Esophagus mucosa (tissue), 1 donor: ENCODE measurements around the gene PLEK2. TPM values are rescaled to one million over a fixed set of nuclear protein-coding genes. Genes with fewer than 3 reads are reported as not detected.
A peak's percentile ranks its signal among the peaks of the same experiment; 100 is the strongest.
"Not testable (repeated sequence)": the region's sequence is repeated elsewhere in the genome, so short reads cannot be mapped to it uniquely, and the experiment has no call there.

Experiments
- ATAC-seq: fragments of 200-7000 bp; cut with Tn5 transposase; one replicate; pipeline ENCODE4 v1.9.1; 2020
- total RNA-seq: library from RNA; stranded (reverse); gene quantifications from one replicate; pipeline ENCODE4 v1.2.4, GENCODE V29; 2023
- donor health status: DM: yes; HTN: yes; CAD: no.

The PLEK2 gene
- total RNA-seq, 1 donor from 2014 or later, result 24.5 TPM

GRCh38 chr14:67428501-67429031 is 16.6 kb upstream of the PLEK2 start:
- peak; percentile 56 for ATAC-seq

GRCh38 chr14:67426983-67427606 is 15.1 kb upstream of the PLEK2 start:
- peak; percentile 84 for ATAC-seq

GRCh38 chr14:67426161-67426560 is 14.2 kb upstream of the PLEK2 start:
- no peak for ATAC-seq

GRCh38 chr14:67425608-67426007 is 13.6 kb upstream of the PLEK2 start:
- ATAC-seq, result no peak

GRCh38 chr14:67424539-67424938 is 12.6 kb upstream of the PLEK2 start:
- no peak for ATAC-seq

GRCh38 chr14:67423424-67423823 is 11.5 kb upstream of the PLEK2 start:
- no peak for ATAC-seq

- no peak for ATAC-seq
These were observed 9.6 kb upstream of the PLEK2 start for GRCh38 chr14:67421356-67422224.

GRCh38 chr14:67420102-67420739 is 8.3 kb upstream of the PLEK2 start:
- ATAC-seq, result peak; percentile 27

GRCh38 chr14:67418401-67419191 is 6.6 kb upstream of the PLEK2 start:
- peak; percentile 71 for ATAC-seq

GRCh38 chr14:67417633-67418032 is 5.7 kb upstream of the PLEK2 start:
- ATAC-seq, result no peak

- no peak for ATAC-seq
These were observed 4.8 kb upstream of the PLEK2 start for GRCh38 chr14:67416810-67417209.

GRCh38 chr14:67416085-67416484 is 4.1 kb upstream of the PLEK2 start:
- ATAC-seq, result no peak

GRCh38 chr14:67415610-67416009 is 3.6 kb upstream of the PLEK2 start:
- ATAC-seq, result not testable (repeated sequence)

- ATAC-seq, result peak; percentile 44
These were observed 2.1 kb upstream of the PLEK2 start for GRCh38 chr14:67413806-67414769.

GRCh38 chr14:67411370-67411769 is 595 bp downstream of the PLEK2 start:
- ATAC-seq, result no peak

GRCh38 chr14:67410313-67410712 is 1.7 kb downstream of the PLEK2 start:
- peak; percentile 47 for ATAC-seq

GRCh38 chr14:67409461-67409860 is 2.5 kb downstream of the PLEK2 start:
- ATAC-seq, result peak; percentile 58

- ATAC-seq, result not testable (repeated sequence)
These were observed 3.7 kb downstream of the PLEK2 start for GRCh38 chr14:67408122-67408801.

GRCh38 chr14:67405771-67406170 is 6.2 kb downstream of the PLEK2 start:
- no peak for ATAC-seq

GRCh38 chr14:67400434-67400833 is 11.5 kb downstream of the PLEK2 start:
- no peak for ATAC-seq

GRCh38 chr14:67397536-67397935 is 14.4 kb downstream of the PLEK2 start:
- ATAC-seq, result no peak
